NK-92 treated with Interleukin-12 subunit alpha and Interleukin-12 subunit beta, amount 100 ng/mL, for 24 hours (cell line): ENCODE measurements around the gene GSTK1.
"Not testable (repeated sequence)": the region's sequence is repeated elsewhere in the genome, so short reads cannot be mapped to it uniquely, and the experiment has no call there.

Source experiments
- DNase-seq: peaks from one replicate; lab custom pipeline; 2025; lab: John Stamatoyannopoulos, UW

The GSTK1 gene

GRCh38 chr7:143271240-143271639, 8.0 kb downstream of the GSTK1 start:
- DNase-seq = no peak

GRCh38 chr7:143272871-143273270, 9.6 kb downstream of the GSTK1 start:
- no peak for DNase-seq

GRCh38 chr7:143279186-143280098, 16.2 kb downstream of the GSTK1 start:
- no peak for DNase-seq

DNA sequence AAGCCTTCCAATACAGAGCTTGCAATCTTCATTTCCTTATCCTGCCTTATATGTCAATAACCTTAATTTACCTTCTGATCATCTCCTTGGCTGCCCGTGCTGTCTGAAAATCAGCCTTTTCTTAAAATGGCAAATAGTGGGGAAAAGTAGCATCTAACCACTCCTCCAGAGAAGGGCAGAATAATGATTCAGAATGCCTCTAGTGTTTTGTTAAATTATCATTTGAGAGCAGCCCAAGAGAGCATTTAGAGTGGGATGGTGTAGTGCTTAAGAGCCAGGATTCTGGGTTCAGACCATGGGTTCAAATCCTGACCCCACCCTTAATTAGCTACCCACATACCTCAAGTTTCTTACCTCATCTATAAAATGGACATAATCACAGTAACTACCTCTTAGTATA, 16.9 kb downstream of the GSTK1 start:
- no peak for DNase-seq

DNA sequence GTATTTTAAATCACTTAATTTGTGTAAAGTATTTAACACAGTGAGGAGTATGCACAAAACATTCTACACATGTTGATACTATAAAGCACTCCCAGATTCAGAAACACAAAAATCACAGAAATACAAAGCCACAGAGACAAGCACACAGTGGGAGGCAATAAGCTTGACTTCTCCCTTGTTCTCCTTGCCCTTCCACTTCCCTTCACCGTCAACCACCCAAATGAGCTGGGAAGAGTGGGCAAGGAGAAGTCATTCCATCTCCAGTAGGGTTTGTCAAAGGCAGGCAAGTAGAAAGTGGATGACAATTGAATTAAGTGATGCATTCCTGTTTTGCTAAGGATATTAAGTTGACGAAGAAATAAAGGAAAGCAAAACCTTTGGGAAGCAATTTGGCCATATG, 17.3 kb downstream of the GSTK1 start:
- no peak for DNase-seq

GRCh38 chr7:143281529-143281928, 18.3 kb downstream of the GSTK1 start:
- DNase-seq = no peak

DNA sequence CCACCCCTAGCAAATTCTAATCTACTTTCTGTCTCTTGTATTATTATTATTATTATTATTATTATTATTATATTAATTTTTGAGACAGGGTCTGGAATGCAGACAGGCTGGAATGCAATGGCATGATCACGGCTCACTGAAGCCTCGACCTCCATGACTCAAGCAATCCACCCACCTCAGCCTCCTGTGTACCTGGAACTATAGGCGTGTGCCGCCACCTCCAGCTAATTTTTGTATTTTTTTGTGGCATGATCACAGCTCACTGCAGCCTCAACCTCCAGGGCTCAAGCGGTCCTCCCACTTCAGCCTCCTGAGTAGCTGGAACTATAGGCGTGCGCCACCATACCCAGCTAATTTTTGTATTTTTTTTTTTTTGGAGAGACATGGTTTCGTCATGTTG, 18.9 kb downstream of the GSTK1 start:
- no peak for DNase-seq

DNA sequence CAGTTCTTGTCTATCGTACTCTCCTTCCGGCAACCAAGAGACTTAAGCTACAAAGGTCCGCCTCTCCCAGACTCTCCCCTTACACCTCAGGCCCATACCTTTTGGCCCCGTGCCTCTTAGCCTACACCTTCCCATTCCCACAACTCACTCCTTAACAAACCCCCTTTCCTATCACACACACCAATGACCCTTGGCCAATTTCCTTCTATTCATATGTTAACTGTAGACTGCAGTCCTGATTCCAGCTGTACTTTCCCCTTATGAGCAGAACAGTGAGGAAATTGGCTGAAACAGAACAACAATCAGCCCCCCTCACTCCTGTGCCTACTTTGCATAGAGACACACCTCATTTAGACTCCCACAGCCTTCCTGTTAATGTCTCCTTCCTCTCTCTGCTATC, 20.1 kb downstream of the GSTK1 start:
- DNase-seq = no peak

DNA sequence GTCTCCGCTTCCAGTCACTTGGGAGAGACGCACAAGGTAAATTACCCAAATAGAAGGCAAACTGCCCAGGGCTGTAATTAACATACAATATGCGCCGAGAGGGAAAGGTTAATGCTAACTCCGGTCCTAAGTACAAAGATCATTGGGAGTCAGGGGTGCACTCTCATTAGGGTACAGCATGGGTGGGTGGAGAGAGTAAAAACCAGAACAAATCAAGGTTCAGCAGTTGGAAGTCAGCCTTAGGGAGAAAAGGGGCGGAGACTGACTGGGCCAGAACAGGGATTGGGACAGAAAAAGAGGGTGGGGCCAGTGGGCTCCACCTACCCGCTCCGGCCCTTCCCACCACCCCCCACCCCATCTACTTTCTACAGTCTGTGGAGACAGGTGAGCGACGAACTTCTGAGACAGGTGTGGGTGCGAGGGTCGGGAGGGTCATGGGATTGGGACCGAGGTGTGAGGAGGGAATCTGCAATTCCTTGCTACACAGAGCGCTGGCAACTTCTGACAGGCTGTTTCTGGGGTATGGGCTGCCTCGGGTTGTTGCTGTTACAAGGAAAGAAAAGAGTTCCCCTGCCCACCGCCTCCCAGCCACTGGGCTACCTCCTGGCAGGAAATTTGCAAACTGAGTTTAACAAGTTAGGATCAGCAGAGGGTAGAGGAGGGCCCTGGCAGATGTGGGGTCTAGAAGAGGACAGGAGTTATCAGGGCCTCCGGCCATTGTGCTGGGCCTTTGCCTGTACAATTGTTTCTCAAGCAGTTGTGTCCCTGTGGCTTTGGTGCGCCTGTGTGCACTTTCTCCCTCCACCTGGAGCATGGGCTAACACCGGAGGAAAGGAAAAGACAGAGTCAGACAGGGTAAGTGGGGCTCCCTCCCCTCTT, 21.6 kb downstream of the GSTK1 start, which contains the start of gene TMEM139:
TMEM139 (plus strand) TSS at position 368 of the 879 bp plus-strand sequence. CDS start 1,000 bp downstream, outside the sequence.
- DNase-seq = no peak

DNA sequence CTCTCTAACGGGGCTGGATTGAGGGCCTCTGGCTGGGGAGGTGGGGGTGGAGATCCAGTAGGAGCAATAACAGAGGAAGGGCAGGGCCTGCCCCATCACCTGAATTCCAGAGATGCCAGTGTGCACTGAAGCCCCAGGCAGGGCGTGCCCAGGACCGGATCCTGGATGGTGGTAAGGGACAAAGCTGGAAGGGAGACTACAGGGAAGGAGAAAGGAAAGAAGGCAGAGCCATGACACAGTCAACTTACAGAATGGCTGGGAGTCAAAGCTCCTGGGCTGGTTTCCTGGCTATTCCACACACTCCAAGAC, 22.2 kb downstream of the GSTK1 start:
- DNase-seq = no peak

DNA sequence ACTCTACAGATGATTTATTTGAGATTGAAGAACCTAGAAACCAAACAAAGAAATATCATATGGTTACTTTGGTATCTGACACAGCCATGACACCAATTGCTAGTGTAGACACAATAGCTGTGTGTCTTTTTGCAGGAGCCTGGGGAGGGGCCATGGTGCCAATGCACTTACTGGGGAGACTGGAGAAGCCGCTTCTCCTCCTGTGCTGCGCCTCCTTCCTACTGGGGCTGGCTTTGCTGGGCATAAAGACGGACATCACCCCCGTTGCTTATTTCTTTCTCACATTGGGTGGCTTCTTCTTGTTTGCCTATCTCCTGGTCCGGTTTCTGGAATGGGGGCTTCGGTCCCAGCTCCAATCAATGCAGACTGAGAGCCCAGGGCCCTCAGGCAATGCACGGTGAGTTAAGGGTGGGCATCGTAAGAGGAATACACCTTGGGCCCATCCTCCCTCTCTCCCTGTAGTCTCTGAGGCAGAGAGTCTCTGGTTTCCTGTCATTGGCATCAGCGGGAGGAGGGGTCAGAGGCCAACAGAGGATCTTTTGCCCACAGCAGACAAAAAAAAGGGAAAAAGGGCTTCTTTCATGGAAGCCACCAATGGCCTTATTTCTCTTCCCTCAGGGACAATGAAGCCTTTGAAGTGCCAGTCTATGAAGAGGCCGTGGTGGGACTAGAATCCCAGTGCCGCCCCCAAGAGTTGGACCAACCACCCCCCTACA, 22.7 kb downstream of the GSTK1 start:
- no peak for DNase-seq

DNA sequence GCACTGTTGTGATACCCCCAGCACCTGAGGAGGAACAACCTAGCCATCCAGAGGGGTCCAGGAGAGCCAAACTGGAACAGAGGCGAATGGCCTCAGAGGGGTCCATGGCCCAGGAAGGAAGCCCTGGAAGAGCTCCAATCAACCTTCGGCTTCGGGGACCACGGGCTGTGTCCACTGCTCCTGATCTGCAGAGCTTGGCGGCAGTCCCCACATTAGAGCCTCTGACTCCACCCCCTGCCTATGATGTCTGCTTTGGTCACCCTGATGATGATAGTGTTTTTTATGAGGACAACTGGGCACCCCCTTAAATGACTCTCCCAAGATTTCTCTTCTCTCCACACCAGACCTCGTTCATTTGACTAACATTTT, 23.3 kb downstream of the GSTK1 start:
- no peak for DNase-seq

- DNase-seq = no peak
Observed at GRCh38 chr7:143287339-143287934, 24.2 kb downstream of the GSTK1 start.

DNA sequence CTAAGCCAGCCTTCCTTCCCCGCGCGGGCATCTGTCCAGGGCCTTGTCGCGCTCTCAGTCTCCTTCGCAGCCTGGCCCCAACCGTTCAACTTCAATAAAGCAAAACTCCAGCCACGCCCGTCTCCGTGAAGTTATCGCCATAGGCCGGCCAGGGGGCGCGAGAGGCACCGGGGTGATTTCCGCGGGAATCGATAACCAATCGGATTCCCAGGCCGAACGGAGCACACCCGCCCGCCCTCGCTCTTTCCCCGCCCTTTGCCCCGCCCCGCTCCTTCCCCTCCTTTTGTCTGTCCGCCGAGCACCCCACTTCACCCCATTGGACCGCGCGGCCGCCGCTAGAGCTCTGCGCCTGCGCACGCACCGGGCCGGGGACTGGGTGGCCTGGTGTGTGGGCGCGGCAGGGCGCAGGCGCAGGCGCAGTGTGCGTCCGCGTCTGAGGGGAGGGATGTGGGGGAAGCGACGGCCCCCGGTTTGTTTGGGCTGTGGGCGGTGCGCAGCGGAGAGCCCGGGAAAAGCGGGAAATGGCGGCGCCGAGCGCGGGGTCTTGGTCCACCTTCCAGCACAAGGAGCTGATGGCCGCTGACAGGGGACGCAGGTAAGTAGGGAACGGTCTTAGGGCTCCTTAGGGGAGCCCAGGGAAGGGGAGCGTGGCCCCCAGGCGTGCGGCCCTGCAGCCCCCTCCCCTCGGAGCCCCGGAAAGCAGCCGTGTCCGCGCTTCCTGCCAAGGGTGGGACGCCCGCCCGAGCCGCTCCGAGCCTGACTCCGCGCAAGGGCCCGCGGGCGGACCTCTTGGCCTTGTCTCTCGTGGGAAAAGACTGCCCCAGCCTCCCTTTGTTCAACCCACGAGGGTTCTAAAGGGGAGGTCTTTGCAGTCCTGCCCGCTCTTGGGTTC, 24.9 kb downstream of the GSTK1 start, which contains the start of gene CASP2:
CASP2 (plus strand) TSS at position 417 of the 892 bp plus-strand sequence; CDS start at position 522, 105 bp downstream.
- peak; percentile 96 for DNase-seq

DNA sequence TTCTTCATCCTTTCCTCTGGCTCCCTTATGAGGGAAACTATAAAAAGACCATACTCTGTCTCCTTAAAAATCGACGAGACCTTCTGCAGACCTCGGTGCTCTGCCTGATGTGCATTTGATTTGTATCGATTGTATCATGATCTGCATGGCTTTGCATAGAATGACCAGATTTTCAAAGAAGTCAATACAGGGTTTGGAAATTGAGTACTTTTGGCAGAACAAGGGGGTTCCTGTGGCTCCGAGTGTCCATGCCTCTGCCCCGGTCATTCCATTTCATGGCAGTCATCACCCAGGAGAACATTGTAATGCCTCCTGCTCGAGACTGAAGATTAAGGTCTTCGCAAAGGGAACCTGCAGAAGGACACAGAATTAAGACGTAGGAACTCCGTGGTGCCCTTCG, 25.6 kb downstream of the GSTK1 start:
- DNase-seq = no peak

- no peak for DNase-seq
Observed at GRCh38 chr7:143289421-143289820, 26.2 kb downstream of the GSTK1 start.

DNA sequence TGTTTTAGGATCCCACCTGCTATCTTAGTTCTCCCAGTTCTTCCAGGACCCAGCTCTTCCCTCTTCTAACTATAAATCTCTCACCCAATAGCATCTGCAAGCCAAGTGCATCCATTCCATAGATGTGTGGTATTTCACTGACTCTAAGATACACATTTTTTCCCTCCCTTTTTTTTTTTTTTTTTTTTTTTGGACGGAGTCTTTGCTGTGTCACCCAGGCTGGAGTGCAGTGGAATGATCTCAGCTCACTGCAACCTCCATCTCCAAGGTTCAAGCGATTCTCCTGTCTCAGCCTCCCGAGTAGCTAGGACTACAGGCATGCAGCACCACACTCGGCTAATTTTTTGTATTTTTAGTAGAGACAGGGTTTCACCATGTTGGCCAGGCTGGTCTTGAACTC, 26.6 kb downstream of the GSTK1 start:
- not testable (repeated sequence) for DNase-seq

DNA sequence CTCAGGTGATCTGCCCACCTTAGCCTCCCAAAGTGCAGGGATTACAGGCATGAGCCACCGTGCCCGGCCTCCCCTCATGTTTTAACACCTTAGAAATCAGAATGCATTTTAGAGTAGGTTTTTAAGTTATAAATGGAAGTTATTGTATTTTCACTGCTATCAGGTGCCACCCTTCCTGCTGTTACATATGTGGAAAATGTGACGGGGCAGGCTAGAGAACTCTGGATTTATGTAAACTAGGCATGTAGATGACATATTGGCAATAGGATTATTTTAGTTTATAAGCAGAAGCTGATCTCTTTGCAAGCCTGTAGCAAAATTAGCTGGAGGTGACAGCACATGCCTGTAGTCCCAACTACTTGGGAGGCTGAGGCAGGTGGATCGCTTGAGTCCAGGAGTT, 27.1 kb downstream of the GSTK1 start:
- DNase-seq = no peak

- DNase-seq = no peak
Observed at GRCh38 chr7:143292876-143293275, 29.6 kb downstream of the GSTK1 start.

GRCh38 chr7:143295870-143296269, 32.6 kb downstream of the GSTK1 start:
- no peak for DNase-seq

GRCh38 chr7:143296686-143297085, 33.4 kb downstream of the GSTK1 start:
- no peak for DNase-seq
